HCT116 (cell line): ENCODE measurements around the gene PIK3R4. TPM values are rescaled to one million over a fixed set of nuclear protein-coding genes. Genes with fewer than 3 reads are reported as not detected.

Experiments used
- ATAC-seq: fragments of 200-7000 bp; cut with Tn5 transposase; 2 replicates; pipeline ENCODE4 v1.9.1; 2020; ENCODE audit warnings: mild to moderate bottlenecking, moderate library complexity
- BruUV-seq: library from RNA; stranded (reverse); fragments of 400-500 nt; replicated peaks from 2 replicates; lab custom pipeline; 2021; lab: Mats Ljungman, UMichigan
- CTCF ChIA-PET: fragments of 300-600 bp; sonication (Branson Sonifier 250); formaldehyde crosslinking; loops from one replicate; lab custom pipeline; 2021; ENCODE audit warnings: antibody characterized with exemption; lab: Charles Lee
- POLR2A ChIA-PET: fragments of 300-600, 350-600 bp; sonication (Branson Sonifier 250); formaldehyde crosslinking; loops from one replicate; lab custom pipeline; 2021; ENCODE audit warnings: antibody characterized with exemption; lab: Charles Lee
- RAD21 ChIA-PET, 2 experiments: fragments of 300-600 bp; sonication (Branson Sonifier 250); formaldehyde crosslinking; loops; one replicate each; lab custom pipeline; 2023; ENCODE audit warnings: low total read pairs in 2 of 2; ENCODE audit not compliant: uncharacterized antibody in 2 of 2, unreplicated experiment in 2 of 2, low non-redundant PET in 1 of 2; lab: Charles Lee
- DNase-seq: peaks from one replicate; pipeline ENCODE4 v3.0.0-alpha.2; 2010; ENCODE audit warnings: low read depth, low spot score
- H2AFZ ChIP-seq: fragments of 200-600 bp; shearing (Covaris generic), sonication (generic); 2 replicates; pipeline ENCODE4 v1.6.1; 2017; ENCODE audit warnings: low read depth, mixed run types, mixed read lengths, antibody characterized with exemption, low read length; ENCODE audit not compliant: poor library complexity, severe bottlenecking
- H3K27ac ChIP-seq: 2 replicates; pipeline ENCODE4 v1.5.1; 2012; ENCODE audit warnings: low read depth, low read length
- H3K27me3 ChIP-seq: fragments of 200-600 bp; sonication (generic); 2 replicates; pipeline ENCODE4 v1.6.1; 2016; ENCODE audit warnings: mixed run types, low read length, mixed read lengths; ENCODE audit not compliant: insufficient read depth
- H3K36me3 ChIP-seq, 2 experiments: fragments of 200-500 bp in 1 of 2; fragments of 200-600 bp in 1 of 2; sonication (Bioruptor generic) in 1 of 2; sonication (generic) in 1 of 2; 2 replicates each; pipeline versions ENCODE4 v1.5.1 to v1.6.1; 2014 to 2016; ENCODE audit warnings: low read length in 2 of 2, inconsistent platforms in 1 of 2, mixed read lengths in 1 of 2, mixed run types in 1 of 2; ENCODE audit not compliant: insufficient read depth in 2 of 2, control insufficient read depth in 1 of 2
- H3K4me1 ChIP-seq, 2 experiments: fragments of 200-600 bp in 1 of 2; sonication (generic) in 1 of 2; 2 replicates each; pipeline versions ENCODE4 v1.5.1 to v1.6.1; 2012 to 2017; ENCODE audit warnings: low read length in 2 of 2, inconsistent platforms in 1 of 2, mild to moderate bottlenecking in 1 of 2, mixed read lengths in 1 of 2, mixed run types in 1 of 2, moderate library complexity in 1 of 2; ENCODE audit not compliant: insufficient read depth in 2 of 2, control insufficient read depth in 1 of 2
- H3K4me2 ChIP-seq: fragments of 200-600 bp; sonication (generic); 2 replicates; pipeline ENCODE4 v1.6.1; 2017; ENCODE audit warnings: mixed run types, low read length, mixed read lengths
- H3K4me3 ChIP-seq, 2 experiments: fragments of 200-600 bp in 1 of 2; sonication (generic) in 1 of 2; replicated peaks in 1 of 2; 2 replicates each; pipeline ENCODE4 v1.5.1; 2011 to 2016; ENCODE audit warnings: low read length in 2 of 2, control low read depth in 1 of 2, low read depth in 1 of 2, mild to moderate bottlenecking in 1 of 2, mixed read lengths in 1 of 2, mixed run types in 1 of 2
- H3K79me2 ChIP-seq: fragments of 200-600 bp; sonication (generic); 2 replicates; pipeline ENCODE4 v1.6.1; 2017; ENCODE audit warnings: mild to moderate bottlenecking, mixed run types, low read length, moderate library complexity, mixed read lengths; ENCODE audit not compliant: insufficient read depth
- H3K9ac ChIP-seq: fragments of 200-600 bp; sonication (generic); 2 replicates; pipeline ENCODE4 v1.6.1; 2016; ENCODE audit warnings: low read length, mixed read lengths
- H3K9me2 ChIP-seq: fragments of 200-600 bp; sonication (generic), shearing (Covaris generic); 2 replicates; pipeline ENCODE4 v1.6.1; 2017; ENCODE audit warnings: mixed run types, mild to moderate bottlenecking, moderate library complexity; ENCODE audit not compliant: insufficient read depth
- H3K9me3 ChIP-seq, 2 experiments: fragments of 200-500 bp in 1 of 2; fragments of 200-600 bp in 1 of 2; sonication (Bioruptor generic) in 1 of 2; sonication (generic) in 1 of 2; 2 replicates each; pipeline ENCODE4 v1.6.1; 2014 to 2017; ENCODE audit warnings: low read length in 2 of 2, mixed read lengths in 2 of 2, inconsistent platforms in 1 of 2, low read depth in 1 of 2, mild to moderate bottlenecking in 1 of 2, mixed run types in 1 of 2, moderate library complexity in 1 of 2; ENCODE audit not compliant: control insufficient read depth in 1 of 2, insufficient read depth in 1 of 2
- H4K20me1 ChIP-seq: fragments of 200-600 bp; sonication (generic), shearing (Covaris generic); 2 replicates; pipeline ENCODE4 v1.6.1; 2017; ENCODE audit warnings: mixed run types, mild to moderate bottlenecking, moderate library complexity; ENCODE audit not compliant: insufficient read depth
- CEBPB ChIP-seq: IDR thresholded peaks from 2 replicates; pipeline ENCODE4 v1.6.1; 2012; ENCODE audit warnings: low read depth
- EGR1 ChIP-seq: IDR thresholded peaks from 2 replicates; pipeline ENCODE4 v1.6.1; 2012; ENCODE audit warnings: low read depth
- FOSL1 ChIP-seq: IDR thresholded peaks from 2 replicates; pipeline ENCODE4 v1.6.1; 2012; ENCODE audit warnings: low read depth
- POLR2A ChIP-seq: IDR thresholded peaks from 2 replicates; pipeline ENCODE4 v1.7.0; 2011; ENCODE audit warnings: borderline replicate concordance; ENCODE audit not compliant: insufficient read depth, insufficient read length; ENCODE audit errors: extremely low read depth
- SIN3A ChIP-seq: IDR thresholded peaks from 2 replicates; pipeline ENCODE4 v1.6.1; 2012; ENCODE audit warnings: low read depth
- SP1 ChIP-seq: IDR thresholded peaks from 2 replicates; pipeline ENCODE4 v1.6.1; 2012; ENCODE audit warnings: low read depth
- TCF7L2 ChIP-seq: IDR thresholded peaks from 2 replicates; pipeline ENCODE4 v1.7.0; 2011; ENCODE audit warnings: borderline replicate concordance, inconsistent platforms; ENCODE audit not compliant: insufficient read depth, insufficient read length; ENCODE audit errors: extremely low read depth
- YY1 ChIP-seq: IDR thresholded peaks from 2 replicates; pipeline ENCODE4 v1.6.1; 2011; ENCODE audit warnings: low read length, low read depth, moderate library complexity, mild to moderate bottlenecking; ENCODE audit not compliant: insufficient replicate concordance; ENCODE audit errors: extremely low read depth
- ZNF274 ChIP-seq: fragments of 200-500 bp; sonication (Bioruptor generic); IDR thresholded peaks from 2 replicates; pipeline ENCODE4 v1.6.1; 2014; ENCODE audit warnings: mild to moderate bottlenecking, low read depth, low read length, inconsistent platforms
- intact Hi-C: fragments of 100-400 bp; cut with micrococcal nuclease; formaldehyde crosslinking; loops from 2 replicates; pipeline ENCODE4 v1.10.0; 2022
- total RNA-seq: library from RNA; stranded (reverse); gene quantifications from one replicate; pipeline ENCODE4 v1.2.1, GENCODE V29; 2021; ENCODE audit not compliant: unreplicated experiment
- TF ChIP-seq, protein P1 (sequence below): IDR thresholded peaks from 2 replicates; pipeline ENCODE4 v1.6.1; 2012; ENCODE audit warnings: low read depth
- TF ChIP-seq, protein P2 (sequence below): IDR thresholded peaks from 2 replicates; pipeline ENCODE4 v1.6.1; 2012
- TF ChIP-seq, protein P3 (sequence below): IDR thresholded peaks from 2 replicates; pipeline ENCODE4 v1.6.1; 2011; ENCODE audit warnings: mild to moderate bottlenecking, low read length, moderate library complexity; ENCODE audit not compliant: insufficient replicate concordance; ENCODE audit errors: extremely low read depth

Gene PIK3R4
- total RNA-seq, 1 experiment from 2014 or later: 23.5 TPM

DNA sequence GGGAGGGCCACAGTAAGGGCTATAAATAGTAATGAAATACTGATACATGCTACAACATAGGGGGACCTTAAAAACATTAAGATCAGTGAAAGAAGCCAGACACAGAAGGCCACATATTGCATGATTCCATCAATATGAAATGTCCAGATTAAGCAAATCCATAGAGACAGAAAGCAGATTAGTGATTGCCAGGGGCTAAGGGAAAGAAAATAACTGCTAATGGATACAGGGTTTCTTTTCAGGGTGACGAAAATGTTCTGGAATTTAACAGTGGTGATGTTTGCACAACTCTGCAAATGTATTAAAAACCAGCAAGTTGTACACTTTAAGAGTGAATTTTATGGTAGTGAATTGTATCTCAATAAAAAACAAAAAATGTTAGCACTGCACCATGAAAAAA, 37.0 kb downstream of the PIK3R4 start (continued):
- TF ChIP-seq YY1: no peak
- no peak for TF ChIP-seq TCF7L2
- TF ChIP-seq SP1: no peak
- TF ChIP-seq, protein P1, sequence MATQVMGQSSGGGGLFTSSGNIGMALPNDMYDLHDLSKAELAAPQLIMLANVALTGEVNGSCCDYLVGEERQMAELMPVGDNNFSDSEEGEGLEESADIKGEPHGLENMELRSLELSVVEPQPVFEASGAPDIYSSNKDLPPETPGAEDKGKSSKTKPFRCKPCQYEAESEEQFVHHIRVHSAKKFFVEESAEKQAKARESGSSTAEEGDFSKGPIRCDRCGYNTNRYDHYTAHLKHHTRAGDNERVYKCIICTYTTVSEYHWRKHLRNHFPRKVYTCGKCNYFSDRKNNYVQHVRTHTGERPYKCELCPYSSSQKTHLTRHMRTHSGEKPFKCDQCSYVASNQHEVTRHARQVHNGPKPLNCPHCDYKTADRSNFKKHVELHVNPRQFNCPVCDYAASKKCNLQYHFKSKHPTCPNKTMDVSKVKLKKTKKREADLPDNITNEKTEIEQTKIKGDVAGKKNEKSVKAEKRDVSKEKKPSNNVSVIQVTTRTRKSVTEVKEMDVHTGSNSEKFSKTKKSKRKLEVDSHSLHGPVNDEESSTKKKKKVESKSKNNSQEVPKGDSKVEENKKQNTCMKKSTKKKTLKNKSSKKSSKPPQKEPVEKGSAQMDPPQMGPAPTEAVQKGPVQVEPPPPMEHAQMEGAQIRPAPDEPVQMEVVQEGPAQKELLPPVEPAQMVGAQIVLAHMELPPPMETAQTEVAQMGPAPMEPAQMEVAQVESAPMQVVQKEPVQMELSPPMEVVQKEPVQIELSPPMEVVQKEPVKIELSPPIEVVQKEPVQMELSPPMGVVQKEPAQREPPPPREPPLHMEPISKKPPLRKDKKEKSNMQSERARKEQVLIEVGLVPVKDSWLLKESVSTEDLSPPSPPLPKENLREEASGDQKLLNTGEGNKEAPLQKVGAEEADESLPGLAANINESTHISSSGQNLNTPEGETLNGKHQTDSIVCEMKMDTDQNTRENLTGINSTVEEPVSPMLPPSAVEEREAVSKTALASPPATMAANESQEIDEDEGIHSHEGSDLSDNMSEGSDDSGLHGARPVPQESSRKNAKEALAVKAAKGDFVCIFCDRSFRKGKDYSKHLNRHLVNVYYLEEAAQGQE: no peak
- no peak for TF ChIP-seq EGR1

DNA sequence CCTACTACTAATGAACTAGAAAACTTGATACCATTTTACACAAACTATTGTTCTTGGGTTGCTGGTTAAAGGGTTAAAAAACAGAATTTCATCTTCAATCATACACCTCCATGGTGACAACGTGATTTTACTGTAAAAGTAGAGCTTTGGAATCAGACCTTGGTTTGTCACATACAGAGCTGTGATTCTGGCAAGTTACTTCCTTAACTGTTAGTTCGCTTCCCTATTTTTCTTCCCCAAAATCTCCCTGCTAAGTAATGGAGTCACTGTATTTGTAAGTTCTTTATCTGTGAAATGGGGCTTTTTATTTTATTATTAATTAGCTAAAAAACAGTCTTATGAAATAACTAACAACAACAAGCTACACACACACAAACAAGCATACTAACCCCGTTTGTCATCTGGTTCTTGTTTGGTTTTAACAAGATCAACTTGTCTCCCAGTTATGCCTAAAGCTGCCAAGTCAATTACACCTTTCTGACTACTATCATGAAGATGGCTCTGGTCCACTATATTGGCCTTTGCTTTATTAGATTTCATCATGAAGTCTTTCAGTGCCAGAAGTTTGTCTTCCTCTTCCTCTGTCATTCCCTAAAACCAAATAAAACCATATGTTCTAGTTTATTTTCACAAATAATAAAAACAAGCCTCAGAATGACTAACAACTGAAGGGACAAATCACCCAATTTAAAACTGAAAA, 38.6 kb downstream of the PIK3R4 start:
- Histone ChIP-seq H3K79me2 (no peaks in the 10 kb centered on the region), H3K4me3 (no peak overlapping the region), H3K36me3 (no peaks in the 10 kb centered on the region; a peak in 1 of 4 replicates), H3K9me3 (no peaks in the 10 kb centered on the region), H3K27me3 (no peaks in the 10 kb centered on the region), H2AFZ (no peak overlapping the region), H3K9me2 (no peaks in the 10 kb centered on the region), H3K9ac (no peak overlapping the region), H3K27ac (no peak overlapping the region), H3K4me1 (no peaks in the 10 kb centered on the region), H4K20me1 (no peaks in the 10 kb centered on the region), H3K4me2 (no peak overlapping the region)
- no TSS peak for BruUV-seq
- CTCF ChIA-PET: no interaction called here
- intact Hi-C loops: no loop called here
- DNase-seq (no peak), ATAC-seq (no peak)
- TF ChIP-seq POLR2A (no peak), CEBPB (no peak), ZNF274 (no peak), SIN3A (no peak), FOSL1 (no peak)
- TF ChIP-seq, protein P2, sequence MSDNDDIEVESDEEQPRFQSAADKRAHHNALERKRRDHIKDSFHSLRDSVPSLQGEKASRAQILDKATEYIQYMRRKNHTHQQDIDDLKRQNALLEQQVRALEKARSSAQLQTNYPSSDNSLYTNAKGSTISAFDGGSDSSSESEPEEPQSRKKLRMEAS: no peak
- TF ChIP-seq, protein P3, sequence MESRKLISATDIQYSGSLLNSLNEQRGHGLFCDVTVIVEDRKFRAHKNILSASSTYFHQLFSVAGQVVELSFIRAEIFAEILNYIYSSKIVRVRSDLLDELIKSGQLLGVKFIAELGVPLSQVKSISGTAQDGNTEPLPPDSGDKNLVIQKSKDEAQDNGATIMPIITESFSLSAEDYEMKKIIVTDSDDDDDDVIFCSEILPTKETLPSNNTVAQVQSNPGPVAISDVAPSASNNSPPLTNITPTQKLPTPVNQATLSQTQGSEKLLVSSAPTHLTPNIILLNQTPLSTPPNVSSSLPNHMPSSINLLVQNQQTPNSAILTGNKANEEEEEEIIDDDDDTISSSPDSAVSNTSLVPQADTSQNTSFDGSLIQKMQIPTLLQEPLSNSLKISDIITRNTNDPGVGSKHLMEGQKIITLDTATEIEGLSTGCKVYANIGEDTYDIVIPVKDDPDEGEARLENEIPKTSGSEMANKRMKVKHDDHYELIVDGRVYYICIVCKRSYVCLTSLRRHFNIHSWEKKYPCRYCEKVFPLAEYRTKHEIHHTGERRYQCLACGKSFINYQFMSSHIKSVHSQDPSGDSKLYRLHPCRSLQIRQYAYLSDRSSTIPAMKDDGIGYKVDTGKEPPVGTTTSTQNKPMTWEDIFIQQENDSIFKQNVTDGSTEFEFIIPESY: no peak
- RAD21 ChIA-PET: no interaction called here
- POLR2A ChIA-PET: no interaction called here
